Stimulated activated CD4-positive, alpha-beta T cell treated with anti-CD3 and anti-CD28 coated beads, Interleukin-12 subunit alpha, Interleukin-12 subunit beta, amount 100 ng/mL, for 48 hours (primary cell): ENCODE measurements around the gene SEPTIN11.
"Not testable (repeated sequence)": the region's sequence is repeated elsewhere in the genome, so short reads cannot be mapped to it uniquely, and the experiment has no call there.

ENCODE experiments used
- DNase-seq, 3 donors: peaks; one replicate each; pipeline ENCODE4 v3.0.0-alpha.2; 2020; ENCODE audit warnings: low read depth in 2 of 3, low spot score in 1 of 3

SEPTIN11 gene

DNA sequence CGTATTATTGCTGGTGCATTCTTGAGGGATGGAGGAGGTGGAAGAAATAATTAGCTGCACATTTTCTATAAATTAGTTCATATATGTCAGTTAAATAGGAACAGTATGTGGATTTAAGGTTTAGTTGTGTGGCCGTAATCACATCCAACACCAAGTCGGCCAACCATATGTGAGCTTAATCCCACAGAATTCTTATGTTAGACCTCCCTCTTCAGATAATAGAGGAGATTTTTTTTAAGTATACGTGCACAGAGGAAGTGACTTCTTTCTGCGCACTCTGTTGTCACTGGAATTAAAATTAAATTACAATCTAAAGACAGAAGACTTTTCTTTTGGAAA lies 2.1 kb downstream of the SEPTIN11 start:
- DNase-seq, result no peak

DNA sequence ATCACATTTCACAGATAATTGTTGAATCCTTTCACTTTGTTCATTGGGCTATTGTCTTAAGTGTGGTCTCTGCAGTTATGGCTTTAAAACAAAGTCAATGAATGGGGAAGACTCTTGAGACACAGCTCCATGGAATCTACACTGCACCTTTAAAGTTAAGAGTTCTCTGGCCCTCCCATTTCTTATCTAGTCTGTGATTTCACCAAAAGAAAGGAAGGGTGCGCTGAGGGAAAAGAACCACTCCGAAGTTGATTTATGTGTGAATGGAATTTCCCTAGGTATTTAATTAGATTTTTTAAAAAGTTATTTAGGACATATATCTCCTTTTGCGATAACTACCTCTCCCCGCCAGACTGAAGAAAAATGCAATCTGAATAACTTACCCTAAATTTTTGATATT lies 2.5 kb downstream of the SEPTIN11 start:
- no peak for DNase-seq

DNA sequence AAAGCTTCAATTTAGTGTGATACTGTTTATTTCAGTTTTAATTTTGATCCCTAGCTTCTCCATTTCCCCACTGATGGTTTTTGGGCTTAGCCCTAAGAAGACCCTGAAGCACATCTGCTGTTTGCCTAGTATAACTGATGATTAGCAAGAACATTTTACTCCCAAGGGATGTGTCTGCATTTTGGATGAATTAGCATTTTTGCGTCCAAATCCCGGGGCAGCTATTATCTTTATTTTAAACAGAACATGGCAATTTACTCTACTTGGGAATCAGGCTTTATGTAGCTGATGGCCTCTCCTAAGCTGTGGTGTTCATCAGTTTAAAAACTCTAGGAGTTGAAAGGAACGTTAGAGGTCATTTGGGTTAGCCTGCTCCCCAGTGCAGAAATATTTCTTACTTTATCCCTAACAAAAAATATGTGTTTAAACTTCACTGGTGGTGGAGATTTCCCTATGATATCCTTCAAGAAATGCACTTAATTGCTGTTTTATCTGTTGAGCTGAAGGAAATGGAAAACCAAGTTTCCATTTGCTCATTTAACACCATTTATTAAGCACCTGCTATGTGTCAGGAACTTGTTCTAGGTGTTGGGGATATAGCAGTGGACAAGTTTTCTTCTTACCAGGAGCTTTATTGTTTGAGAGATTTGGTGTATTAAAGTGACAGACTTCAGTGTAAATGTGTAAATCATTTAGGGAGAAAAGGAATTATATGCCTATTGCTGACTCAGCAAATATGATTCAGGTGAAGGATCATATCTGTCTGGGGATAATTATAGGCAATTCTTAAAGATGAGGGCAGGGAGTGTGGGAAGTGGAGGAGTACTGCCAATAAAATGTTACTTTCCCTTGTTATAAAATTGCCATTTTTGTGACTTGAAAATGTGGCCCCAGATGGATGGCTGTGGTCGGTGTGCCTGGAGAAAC lies 3.4 kb downstream of the SEPTIN11 start:
- DNase-seq, result no peak

DNA sequence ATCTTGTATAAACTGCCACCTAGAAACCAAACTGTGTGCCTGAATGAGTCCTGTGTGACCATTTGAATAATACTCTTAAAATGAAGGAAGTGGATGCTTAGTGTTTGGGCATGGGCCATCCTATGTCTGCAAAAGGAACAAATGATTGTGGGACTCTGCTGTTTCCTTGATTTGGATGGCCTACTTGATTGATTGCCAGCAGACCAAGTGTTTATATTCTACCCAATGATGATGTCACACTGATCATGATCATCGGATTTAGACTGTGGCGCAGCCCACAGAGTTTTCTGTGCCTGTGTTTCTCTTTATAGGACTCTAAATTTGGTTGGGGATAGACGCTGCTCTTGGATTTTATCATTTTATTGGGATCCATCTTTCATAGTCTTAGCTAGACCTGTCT lies 4.4 kb downstream of the SEPTIN11 start:
- DNase-seq, result no peak

DNA sequence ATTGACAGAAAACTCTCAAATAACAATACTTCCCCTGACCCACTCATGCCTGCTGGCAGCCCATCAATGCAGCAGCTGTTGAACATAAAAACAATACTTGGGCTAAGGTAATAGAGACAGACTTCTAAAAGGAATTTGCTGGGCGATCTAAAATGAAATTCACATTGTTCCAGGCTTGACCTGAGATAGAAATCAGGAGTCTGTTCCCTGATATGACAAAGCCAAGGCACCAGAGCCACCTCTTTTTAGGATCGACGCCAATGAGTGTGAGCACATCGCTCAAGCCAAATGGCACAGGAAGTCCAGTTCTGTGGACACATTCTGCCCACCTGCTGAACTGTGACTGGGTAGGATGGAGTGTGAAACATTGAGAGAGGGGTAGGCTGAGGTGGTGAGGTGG lies 4.9 kb downstream of the SEPTIN11 start:
- DNase-seq, result no peak

DNA sequence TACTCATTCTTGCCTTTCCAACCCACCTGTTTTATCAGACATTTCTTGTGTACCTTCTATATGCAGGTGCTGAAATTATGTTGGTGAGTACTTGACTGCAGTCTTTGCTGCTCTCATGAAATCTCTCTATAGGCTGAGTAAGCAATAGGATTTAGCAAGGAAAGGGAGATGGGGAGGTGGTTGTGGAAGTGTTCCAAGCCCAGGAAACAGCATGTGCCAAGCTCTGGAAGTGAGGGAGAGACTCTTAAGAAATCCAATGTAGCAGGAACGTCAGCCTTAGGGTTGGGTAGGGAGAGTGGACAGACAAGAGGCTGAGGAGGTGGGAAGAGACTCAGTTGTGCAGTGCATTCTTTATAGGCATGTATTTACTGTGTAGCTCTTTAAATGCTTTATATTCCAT lies 5.6 kb downstream of the SEPTIN11 start:
- DNase-seq, result no peak

DNA sequence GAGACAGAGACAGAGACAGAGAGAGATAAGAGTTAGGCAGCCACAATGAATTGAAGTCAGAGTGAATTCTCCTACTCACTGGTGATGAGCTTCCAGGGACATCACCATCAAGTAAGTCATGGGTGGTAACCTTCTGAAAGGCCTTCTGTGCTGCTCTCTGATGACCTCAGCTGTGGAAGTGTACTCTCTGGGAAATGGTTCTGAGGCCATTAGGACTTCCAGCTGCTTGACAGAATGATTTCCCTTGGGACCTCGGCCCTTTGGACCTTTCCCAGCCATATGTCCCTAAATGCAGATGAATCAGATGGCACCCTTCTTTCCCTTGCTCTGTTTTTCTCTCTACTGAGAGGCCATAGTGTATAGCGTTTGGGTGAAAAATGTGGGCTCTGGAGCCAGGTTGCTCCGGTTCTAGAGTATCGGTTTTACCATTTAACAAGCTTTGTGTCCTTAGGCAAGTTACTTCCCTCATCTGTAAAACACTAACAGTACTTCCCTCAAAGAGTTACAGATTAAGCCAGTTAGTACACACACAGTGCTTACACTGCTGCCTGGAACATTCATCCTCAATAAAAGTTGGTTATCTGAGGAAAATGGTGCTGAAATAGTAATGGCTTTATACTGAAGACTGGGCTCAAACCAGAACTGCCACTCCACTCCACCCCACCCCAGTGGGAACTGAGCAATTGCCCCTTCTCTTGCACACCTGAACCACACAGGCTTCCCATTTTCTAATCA lies 7.6 kb downstream of the SEPTIN11 start:
- no peak for DNase-seq

DNA sequence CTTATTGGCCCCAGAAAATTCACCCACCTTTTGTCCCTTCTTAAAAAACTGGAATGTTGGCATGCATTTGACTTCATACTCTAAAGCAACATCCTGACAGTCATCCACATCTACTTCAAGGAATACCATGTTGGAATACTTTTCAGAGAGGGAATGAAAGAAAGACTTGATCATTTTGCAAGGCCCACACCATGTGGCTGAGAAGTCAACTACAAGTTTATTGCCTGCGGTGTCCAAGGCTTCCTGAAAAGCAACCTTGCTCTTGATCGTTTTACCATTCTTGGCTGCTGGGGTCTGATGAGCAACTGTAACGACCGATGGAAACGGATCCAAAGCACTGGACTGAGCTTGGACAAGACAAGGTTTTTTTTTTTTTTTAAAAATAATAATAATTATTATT lies 9.3 kb downstream of the SEPTIN11 start:
- DNase-seq, result no peak

DNA sequence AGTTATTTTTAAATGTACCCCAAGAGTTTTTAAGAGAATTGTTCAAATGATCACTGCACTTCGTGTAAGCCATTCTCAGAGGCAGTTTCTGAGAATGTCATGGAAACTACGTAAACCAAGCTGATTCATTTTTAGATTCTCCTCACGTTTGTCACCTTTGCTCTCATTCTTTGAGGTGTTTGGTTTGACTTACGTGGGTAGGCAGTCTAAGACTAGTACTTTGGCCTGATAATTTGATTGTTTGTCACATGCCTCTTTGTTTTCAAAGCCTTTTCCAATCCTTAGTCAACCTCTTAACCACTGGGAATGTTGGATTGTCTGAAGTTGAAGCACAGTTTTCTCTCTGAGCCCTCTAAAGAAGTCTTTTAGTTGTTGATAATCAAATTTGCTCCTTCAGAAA lies 10.5 kb downstream of the SEPTIN11 start:
- peak in 1 of 3 donors; percentile 27 for DNase-seq

DNA sequence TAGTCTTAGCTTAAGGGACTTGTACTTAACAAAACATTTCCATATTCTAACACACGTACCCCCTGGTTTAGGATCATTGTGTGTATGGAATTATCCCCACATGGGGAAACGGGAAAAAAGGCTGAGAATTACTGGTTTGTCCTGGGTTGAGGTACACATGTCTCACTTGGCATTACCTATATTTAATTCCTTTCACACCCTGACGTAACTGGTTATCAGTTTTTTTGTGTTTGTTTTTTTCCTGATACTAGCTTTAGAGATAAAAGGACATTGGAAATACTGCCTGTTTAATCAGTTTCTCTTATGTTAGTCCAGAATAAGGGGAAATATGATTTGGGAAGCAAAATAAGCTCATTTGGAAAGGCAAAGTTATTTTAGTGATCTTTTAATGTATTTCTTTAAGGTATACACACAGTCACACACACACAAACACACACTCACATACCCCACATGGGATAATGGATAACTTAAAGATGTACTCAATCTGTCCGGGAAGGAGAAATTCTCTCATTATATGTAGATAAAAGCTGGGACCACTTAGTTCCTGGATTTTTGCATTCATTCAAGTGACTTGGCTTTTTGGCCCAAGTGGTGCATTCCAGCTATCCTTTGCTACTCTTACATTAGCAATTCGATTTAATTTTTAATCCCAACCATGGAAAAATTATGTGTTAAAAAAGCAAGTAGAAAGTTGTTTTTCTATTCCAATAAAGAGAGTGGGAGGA lies 13.0 kb downstream of the SEPTIN11 start:
- DNase-seq, result no peak

DNA sequence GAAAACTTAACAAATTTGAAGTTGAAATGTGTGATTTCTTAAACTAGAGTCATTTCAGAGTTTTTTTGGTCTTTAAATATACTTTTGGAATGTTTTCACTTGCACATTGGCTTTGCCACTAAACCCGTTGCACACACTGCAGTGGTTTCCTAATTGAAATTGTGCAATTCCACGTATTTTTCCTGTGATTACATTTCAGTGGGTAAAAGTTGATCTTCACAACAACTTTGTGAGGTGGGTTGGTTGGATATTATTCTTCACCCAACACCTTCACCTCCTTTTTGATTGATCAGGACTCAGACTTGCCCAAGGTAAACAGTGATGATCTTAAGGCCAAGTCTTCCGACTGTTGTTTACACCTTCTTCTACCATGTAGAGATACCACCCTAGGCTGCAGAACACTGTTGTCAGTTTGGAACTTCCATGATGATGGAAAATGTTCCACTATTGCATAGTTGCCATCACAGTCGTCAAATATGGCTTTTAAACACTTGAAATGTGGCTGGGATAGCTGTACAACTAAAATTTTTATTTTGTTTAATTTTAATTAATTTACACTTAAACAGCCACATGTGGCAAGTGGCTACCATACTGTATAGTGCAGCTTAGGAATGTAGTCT lies 13.7 kb downstream of the SEPTIN11 start:
- no peak for DNase-seq

DNA sequence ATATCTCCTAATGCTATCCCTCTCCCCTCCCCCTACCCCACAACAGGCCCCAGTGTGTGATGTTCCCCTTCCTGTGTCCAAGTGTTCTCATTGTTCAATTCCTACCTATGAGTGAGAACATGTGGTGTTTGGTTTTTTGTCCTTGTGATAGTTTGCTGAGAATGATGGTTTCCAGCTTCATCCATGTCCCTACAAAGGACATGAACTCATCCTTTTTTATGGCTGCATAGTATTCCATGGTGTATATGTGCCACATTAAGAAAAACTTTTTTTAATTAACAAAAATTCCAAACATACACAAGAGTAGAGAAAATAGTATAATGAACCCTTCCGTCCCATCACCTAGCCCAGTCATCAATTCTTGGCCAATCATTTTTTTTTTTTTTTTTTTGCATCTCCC lies 14.4 kb downstream of the SEPTIN11 start:
- DNase-seq, result not testable (repeated sequence)

DNA sequence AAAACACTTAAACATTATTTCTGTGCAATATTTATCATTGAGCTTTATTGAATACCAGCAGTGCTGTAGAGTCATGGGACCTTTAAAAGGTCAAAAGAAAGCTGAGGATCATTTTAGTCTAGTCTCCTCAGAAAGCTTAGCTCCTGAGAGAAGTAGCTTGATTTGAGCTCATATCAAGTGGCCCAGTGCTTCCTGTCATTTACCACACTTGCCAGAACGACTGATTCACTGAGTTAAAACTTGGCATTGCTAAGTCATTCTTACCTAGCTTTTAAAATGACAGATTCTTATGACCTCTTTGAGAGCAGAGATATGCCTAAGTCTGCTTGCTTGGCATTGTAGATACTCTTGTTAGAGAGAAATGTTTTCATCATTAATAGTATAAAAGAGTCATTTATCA lies 15.2 kb downstream of the SEPTIN11 start:
- DNase-seq, result no peak

DNA sequence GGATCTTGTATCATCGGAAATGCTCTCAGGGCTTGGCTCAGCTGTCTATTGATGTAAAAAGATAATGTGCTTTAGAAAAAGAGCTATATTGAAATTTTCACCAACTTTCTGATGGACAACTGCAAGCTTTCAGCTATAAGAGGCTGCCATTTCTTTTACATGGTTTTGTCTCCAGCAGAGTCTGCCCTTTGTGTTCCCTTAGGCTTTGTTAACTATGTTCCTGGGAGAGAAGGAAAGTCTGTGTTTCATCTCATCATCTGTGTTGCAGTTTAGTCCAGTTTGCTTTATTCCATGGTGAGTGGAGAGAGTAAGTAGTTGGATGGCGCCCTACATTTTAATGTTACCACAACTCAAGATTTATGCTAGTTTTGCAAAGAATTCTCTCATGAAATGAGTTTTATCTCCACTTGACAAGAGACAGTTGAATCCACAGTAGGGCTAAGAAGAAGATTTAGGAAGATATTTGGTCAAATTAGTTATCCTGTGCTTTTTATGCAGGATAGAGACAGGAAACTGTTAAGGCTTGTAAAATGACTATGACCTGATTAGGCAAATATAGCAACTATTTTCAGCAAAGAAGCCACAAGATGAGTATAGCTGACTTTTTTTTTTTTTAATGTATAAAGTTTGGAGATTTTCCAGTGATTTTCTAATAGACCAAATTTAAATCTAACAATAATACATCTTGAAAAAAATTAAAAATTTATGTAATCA lies 16.5 kb downstream of the SEPTIN11 start:
- no peak for DNase-seq

DNA sequence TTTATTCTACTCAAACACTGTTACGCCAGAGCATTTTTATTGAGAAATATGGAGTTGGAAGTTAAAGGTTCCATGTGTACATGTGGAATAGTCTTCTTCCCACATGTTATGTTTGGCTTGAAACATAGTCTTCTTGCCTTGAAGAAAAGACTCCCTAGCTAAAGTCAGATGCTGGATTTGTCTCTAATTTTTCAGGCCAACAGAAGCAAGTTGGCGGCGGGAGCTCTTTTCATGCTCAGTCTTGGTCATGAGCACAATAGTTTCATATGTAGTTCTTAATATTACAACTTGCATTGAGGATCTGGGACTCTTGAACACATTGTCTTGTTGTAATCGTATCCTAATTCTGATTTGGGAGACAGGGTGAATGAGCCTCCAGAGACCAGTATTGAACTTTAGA lies 19.4 kb downstream of the SEPTIN11 start:
- DNase-seq, result no peak

DNA sequence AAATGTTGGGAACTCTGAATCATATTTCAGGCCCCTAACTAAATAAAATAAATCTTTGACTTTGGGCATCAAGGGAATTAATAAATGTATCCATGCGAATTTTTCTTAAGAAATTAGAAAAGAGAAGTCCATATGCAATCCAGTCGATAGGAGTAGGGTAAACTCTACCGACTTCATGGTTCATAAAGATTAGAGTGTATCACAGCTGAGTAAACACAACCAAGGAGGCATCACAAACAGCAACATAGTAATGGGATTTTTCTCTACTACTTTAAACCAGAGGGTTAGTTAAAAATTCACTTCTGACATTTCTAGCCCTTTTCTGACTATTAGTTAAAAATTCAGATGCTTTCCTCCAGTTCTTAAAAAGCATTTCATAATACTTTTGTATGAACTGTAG lies 19.9 kb downstream of the SEPTIN11 start:
- DNase-seq, result no peak

DNA sequence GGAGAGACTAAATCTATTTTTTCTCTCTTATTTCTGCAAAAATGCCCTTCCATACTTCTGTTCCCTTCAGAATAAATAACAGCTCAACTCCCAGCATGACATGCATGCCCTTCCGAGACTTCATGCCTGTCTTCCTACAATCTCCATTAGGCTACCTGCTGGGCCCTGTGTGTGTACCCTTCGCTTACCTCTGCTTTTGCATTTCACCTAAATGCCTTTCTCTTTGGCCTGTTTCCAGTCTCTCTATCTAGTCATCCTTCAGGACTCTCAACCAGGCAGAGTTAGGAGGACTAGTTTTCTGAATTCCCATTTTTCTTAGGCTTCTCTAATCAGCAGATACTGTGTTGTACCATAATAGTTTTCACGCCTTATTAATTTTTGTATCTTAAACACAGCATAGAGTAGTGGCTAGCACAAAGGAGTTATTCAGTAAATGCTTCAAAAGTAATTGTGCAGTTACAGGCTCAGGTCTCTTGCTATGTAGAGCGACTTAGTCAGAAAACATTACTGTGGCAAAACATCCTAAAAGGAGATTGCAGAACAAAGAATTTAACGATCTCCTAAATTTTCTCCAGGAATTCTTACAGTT lies 20.5 kb downstream of the SEPTIN11 start:
- DNase-seq, result no peak

DNA sequence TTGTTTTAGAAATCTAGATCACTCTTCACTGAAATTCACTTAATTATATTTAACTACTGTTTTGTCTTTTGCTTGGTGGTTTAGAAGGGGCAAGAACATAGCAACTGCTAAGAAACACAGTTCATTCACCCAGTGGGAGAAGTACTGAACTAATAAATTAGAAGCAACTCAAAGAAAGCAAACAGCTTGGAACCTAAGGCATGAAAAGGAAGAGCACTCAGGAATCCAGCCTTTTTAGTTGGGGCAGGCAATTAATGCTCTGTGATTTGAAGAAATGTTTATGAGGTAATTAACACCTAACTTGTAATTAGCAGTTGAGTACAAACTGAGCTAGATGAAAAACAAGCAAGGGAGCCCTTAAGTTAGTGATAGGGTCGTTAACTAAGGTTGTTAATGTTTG lies 22.8 kb downstream of the SEPTIN11 start:
- DNase-seq, result no peak

DNA sequence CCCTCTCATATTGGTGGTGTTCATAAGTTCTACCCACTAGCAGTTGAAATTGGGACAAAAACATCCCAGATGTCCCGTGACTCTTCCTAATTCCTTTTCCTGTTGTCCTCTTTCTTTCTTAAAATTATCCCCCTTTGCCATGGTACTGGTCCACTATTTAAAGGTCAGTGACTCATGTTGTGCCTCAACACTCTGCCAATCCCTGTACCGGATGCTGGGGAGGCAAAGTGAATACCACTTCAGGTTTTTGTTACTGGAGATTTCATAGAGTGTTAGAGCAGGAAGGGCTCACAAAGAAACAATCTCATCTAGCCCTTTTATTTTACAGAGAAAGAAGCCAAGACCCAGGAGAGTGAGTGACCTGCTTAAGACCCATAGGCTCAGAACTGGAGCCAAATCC lies 24.6 kb downstream of the SEPTIN11 start:
- DNase-seq, result no peak

DNA sequence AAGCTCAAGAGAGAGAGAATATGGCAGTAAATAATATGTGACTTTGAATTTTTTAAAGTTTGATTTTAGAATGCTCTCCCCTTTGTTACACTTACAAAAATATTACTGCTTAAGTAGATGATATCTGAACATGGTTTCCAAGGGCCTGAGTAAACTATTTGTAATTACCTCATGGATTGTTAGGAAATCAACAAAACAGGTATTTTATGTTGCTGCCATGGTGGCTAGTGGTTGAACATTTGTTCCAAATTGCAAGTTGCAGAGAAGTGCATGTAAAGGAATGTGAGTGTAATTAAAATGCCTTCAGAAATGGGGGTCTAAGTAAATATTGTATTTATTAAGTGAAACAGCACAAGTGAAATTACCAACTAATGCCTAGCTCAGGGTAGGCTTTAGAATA lies 27.6 kb downstream of the SEPTIN11 start:
- DNase-seq, result no peak
